GM18870 (cell line): ENCODE measurements around the gene ARHGEF4.

Experiments
- ATAC-seq: cut with Tn5 transposase; IDR thresholded peaks from one replicate; pipeline ENCODE4 v1.9.1; 2021; ENCODE audit warnings: moderate library complexity; ENCODE audit not compliant: unreplicated experiment

The ARHGEF4 gene

DNA sequence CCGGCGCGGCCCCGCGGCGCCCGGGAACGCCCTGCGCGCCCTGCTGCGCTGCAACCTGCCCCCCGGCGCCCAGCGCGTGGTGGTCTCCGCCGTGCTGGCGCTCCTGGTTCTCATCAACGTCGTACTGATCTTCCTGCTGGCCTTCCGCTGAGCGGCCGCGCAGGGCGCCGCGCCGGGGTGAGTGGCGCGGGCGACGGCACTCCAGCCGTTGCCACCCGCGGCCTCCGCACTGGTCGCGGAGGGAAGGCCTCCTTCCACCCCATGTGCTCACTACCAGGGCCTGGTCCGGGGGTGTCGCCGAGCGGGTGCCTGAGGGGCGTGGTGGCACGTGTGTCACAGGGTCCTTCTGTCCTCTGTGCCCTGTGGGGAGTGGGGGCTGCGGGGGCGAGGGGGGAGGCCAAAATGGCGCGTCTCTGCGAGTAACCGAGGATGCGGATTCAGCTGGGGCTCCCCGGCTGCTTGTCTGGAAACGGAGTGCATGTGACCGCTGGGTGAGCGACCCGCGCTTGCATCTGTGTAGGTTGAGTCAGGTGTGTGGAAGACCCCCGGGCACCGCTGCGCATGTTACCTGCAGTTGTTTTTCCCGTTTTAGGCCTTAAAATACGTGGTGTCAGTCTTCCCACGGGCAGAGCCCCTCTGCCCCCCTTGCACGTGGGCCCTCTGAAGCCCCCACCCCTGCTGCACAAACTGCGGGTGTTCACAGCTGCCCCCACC is 198.6 kb downstream of the ARHGEF4 start:
- ATAC-seq = no peak

DNA sequence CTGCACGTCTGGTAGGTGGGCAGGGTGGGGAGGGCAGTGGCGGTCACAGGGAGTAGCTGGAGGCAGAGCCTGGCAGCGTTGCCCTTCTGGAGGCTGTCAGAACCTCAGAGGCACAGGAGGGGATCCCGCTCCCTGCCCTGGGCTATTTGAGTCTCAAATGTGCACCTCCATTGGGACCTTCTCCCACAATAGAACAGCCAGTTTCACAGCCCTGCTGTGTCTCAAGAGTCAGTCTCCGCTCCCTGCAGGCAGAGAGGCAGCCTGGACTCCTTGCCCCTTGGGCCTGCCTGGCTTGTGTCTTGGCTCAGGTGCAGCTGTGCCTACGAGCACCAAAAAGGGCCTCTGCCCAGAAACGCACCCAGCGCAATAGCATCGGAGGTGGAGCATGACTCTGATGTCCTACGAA is 199.1 kb downstream of the ARHGEF4 start:
- ATAC-seq = no peak

DNA sequence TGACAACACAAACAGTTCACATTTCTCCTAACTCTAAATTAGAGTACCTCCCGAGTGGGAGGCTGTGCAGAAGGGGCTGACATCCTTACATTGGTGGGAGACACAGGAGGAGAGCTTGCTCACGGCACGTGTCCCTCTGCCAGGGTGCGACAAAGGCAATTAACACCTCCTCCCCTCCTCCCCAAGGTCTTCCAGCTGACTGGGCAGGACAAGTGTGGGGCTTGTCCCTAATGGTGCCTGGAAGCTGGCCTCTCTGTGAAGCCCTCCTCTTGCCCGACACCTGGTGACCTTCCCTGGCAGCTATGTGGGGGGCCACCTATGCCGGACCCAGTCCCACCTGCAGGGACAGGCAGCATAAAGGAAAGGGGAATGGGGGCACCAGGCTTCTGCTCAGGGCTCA is 199.6 kb downstream of the ARHGEF4 start:
- ATAC-seq = no peak

DNA sequence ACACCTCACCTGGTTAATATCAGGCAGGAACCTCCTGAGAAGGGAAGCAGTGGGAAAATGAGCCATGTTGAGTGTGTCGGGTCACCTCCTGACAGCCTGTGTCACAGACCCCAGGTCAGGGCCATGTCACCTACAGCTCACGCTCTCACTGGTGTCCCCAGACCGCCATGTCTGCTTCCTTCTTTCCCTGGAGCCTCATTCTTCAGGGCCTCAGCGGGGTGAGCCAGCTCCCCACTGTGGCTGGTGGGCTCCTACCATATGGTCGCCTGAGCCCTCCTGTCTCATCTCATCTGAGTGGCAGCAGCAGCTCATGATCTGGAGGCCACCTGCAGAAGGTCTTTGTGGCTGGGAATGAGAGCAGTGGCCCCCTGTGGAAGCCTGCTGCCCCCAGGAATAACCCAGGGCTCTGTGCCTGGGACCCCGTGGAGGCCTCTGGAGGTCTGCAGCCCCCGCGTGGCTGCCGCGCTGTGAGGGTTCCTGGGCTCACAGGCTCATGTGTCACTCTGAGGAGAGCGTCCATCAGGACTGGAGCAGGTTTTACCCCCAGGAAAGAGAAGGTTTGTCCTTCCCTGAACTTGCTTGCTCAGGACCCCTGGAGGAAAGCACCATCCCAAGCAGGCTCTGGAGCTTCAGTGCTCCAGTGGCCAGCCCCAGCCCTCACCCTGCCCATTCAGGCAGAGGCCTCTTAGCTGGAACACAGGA is 200.1 kb downstream of the ARHGEF4 start:
- no peak for ATAC-seq

DNA sequence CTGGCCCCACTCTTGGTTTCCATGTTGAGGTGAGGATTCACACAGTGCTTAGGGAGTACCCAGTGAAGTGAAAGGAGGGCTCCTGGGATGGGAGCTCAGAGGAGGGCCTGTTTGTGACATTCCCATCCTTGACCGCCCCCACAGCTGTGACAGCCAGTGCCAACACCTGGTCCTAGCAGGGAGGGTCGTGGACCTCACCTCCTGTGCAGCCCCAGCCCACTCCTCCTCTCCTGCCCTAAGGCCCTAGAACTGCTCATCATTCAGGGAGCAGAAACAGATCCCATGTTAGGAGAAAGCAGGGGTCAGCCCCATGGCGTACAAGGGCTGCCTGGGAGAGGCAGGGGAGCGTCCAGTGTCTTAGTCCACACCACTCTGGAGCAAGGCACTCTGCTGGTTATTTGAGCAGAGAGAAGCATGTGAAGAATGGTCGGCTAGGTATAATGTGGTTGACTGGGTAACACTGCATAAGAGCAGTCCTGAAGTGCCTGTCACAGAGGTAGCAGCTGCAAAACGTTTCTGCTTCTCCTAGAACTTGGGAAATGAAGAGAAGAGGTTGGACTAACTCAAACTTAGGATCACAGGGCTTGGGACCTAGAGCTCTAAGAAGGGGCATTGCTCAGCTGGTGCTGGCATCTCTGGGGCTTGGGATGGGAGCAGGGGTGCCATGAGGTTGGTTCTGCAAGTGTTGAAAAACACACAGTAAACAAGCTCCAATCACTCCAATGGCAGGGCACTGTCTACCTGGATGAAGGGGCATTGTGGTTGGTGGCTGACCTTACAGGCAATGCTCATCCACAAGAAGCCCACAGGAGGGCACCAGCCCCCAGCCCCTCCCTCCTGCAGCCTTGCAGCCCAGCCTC is 200.9 kb downstream of the ARHGEF4 start:
- no peak for ATAC-seq

DNA sequence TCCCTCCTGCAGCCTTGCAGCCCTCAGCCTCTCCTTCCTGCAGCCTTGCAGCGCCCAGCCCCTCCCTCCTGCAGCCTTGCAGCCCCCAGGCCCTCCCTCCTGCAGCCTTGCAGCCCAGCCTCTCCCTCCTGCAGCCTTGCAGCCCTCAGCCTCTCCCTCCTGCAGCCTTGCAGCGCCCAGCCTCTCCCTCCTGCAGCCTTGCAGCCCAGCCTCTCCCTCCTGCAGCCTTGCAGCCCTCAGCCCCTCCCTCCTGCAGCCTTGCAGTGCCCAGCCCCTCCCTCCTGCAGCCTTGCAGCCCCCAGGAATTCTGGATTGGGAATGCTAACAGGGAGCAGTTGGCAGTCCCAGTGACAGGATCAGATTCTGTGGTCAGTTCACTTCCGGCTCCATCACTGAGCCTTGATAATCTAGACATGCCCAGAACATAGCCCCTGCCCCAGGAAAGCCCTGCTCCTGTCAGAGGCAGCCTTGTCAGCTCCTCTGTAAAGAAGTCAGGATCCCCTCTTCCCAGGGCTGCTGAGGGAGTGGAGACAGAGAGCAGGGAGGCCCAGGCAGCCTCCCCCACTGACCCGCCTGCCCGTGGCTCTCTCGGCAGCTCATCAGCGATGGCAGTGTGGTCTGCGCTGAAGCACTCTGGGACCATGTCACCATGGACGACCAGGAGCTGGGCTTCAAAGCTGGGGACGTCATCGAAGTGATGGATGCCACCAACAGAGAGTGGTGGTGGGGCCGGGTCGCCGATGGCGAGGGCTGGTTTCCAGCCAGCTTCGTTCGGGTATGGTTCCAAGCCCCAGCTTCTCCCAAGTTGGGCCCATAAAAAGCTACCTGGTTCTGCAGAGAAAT is 201.8 kb downstream of the ARHGEF4 start:
- no peak for ATAC-seq

DNA sequence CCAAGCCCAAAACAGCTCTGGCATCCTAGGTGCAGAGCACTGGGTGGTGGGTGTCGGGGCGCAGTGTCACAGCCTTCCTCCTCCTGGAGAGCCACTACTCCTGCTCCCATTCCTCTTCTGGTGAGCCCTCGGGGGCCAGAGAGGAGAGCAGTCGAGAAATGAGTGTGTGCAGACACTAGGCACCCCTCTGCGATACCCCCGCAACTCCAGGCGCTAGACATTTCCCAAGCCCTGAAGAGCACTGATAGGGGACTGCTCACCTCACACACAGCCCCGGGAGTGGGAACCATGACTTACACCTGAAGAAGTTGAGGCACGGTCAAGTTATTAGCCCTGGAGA is 202.4 kb downstream of the ARHGEF4 start:
- ATAC-seq = no peak

DNA sequence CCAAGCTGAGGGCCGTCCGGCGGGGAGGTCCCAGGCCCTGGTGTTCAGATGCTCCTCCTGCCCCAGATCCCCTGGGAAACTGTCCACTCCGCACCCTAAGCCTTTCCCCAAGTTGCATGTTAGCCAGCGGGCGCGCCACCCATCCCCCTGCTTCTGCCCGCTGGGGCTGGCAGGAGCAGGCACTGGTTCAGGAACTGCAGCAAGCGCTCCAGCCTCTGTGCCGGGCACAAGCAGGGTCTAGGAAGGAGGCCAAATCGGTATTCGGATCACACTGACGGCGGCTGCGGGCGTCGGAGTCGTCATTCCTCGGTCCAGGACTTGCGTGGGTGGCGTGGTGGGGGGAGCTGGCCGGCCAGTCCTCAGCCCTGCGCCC is 202.8 kb downstream of the ARHGEF4 start:
- ATAC-seq = no peak

DNA sequence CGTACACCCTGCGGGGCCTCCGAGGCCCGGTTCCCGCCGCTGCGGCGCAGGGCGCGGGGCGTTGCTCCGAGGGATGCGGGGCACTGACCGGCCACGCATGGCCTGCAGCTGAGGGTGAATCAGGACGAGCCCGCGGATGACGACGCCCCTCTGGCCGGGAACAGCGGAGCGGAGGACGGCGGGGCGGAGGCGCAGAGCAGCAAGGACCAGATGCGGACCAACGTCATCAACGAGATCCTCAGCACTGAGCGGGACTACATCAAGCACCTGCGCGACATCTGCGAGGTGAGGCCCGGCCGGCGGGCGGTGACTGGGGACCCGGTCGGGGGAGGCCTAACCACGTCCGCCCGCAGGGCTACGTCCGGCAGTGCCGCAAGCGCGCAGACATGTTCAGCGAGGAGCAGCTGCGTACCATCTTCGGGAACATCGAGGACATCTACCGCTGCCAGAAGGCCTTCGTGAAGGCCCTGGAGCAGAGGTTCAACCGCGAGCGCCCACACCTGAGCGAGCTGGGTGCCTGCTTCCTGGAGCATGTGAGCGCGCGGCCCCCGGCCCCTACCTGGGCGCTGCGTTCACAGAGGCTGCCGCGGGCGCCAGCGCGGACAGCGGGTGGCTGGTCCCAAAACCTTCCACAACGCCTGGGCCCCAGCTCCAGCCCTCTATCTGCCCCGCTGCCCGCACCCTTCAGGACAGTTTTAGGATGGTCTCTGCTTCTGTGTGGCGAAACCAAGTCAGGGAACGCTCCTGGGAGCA is 203.4 kb downstream of the ARHGEF4 start:
- no peak for ATAC-seq

DNA sequence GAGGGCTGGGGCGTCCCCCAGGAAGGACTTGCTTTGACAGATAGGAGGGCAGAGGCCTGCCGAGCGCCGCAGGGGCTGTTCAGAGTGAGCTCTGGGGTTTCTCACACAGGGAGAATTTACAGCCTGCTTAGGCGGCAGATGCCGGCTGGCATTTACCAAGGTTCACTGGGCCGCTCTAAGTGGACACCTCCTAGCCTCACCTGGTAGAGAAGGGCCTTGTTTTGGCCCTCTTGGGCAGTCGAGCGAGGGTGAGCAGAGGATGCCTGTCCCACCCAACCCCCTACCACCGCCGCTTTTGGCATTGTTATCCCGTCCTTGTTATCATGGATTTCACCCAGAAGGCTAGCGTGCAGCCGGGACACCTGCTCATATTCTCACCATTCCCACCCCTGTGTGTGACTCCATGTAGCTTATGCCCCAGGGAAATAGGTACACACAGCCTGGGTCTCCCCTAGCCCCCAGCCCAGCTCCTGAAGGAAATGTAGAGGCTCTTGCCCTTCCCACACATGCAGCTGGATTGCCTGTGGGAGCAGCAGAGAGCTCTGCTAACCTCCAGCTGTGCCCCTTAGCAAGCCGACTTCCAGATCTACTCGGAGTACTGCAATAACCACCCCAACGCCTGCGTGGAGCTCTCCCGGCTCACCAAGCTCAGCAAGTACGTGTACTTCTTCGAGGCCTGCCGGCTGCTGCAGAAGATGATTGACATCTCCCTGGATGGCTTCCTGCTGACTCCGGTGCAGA is 204.1 kb downstream of the ARHGEF4 start:
- no peak for ATAC-seq

DNA sequence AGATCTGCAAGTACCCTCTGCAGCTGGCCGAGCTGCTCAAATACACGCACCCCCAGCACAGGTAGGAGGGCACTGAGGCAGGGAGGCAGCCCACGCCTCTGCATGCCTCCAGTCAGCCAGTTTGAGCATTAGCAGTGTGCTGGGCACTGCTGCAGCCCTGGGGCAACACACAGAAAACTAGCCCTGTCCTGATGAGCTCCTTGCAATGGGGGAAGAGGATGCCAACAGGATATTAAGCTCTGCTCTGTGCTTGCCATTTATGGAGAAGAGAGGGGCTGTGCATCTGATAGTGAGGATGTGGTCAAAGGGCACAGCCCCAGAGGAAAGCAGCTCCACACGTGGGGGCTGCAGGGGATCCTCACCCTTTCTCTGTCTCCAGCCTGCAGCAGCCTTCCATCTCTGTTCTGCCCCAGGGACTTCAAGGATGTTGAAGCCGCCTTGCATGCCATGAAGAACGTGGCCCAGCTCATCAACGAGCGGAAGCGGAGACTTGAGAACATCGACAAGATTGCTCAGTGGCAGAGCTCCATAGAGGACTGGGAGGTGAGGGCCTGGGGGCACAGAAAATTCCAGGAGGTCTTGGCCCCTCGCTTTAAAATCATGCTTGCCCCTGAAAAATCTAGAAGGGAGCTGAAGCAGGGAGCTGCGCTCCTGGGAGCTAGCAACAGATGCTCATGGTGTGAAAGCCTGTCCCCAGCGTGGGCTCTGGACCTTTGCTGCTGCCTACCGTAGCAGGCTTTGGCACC is 204.9 kb downstream of the ARHGEF4 start:
- ATAC-seq = no peak

DNA sequence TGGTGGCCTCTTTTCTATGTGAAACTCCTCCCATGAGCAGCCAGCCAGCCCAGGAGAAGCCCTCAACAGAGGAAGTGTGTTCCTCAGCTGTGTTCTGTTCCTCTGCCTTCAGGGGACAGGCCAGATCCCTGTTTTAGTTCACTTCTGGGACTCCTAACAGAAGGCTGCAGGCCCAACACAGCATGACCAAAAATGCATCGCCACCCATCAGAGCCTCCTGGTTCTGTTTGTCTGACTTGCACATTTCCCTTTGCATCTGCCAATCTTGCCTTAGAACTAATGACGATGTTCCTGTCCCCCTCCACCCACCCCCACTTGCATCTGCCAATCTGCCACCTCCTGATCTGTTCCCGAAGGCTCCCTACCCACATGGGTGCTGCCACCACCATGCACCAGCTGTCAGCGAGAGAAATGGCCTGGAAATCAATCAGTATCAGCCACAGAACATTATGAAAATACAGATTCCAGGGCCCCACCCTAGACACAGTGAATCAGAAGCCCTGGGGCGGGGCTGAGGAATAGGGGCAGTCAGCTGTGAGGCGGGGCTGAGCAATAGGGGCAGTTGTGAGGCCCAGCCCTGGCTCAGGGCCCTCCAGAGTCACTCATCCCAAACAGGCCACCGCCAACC is 205.5 kb downstream of the ARHGEF4 start:
- no peak for ATAC-seq

DNA sequence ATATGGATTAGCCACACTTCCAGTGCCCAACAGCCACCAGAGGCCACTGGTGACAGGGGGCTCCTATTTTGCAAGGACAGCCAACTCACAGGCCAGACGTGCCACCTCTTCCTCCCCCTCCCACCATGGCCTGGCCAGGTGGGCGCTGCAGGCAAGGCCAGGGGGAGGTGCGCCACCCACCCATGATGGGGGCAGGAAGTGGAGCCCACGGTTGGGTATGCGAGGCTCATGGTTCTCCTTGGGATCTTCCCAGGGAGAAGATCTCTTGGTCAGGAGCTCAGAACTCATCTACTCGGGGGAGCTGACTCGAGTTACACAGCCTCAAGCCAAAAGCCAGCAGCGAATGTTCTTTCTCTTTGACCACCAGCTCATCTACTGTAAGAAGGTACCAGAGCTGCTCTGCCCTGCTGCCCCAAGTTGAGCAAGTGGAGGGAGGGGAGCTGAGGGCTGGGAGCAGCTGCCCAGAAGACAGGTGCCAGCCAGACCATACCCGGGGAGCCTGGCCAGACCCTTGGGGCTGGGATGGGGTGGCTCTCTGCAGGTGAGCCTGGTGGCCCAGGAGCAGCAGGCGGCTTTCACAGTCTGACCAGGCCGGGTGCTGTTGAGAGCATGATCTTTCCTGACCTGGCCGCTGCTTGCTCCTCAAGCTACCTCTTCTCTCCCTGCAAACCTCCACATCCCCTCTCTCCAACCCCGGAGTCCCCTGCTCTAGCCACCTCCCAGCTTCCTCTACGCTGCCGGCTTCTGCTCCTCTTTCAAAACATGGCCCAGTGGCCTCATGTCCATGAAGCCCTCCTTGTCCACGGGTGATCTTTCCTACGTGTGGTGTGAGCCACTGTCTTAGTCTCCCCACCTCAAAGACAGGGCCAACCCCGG is 206.7 kb downstream of the ARHGEF4 start:
- ATAC-seq = no peak

DNA sequence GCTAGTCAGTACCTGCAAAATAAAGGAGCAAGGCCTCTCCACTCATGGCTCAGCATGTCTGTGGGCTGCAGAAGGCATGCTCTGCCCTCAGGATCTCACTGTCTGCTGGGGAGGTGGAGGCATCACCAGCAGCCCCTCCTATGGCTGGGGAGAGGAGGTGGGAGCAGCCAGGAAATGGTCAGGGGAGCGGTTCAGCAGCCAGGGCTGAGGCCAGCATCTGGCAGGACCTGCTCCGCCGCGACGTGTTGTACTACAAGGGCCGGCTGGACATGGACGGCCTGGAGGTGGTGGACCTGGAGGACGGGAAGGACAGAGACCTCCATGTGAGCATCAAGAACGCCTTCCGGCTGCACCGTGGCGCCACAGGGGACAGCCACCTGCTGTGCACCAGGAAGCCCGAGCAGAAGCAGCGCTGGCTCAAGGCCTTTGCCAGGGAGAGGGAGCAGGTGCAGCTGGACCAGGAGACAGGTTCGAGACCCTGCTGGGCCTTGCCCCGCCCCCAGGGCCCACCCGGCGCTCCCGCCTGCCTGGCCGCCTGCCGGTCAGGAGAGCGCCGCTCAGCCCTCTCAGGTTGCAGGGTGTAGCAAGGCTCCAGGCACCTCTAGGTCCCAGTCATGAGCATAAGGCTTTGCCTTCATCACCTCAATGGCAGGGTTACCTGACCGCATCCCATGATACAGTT is 207.5 kb downstream of the ARHGEF4 start:
- no peak for ATAC-seq

DNA sequence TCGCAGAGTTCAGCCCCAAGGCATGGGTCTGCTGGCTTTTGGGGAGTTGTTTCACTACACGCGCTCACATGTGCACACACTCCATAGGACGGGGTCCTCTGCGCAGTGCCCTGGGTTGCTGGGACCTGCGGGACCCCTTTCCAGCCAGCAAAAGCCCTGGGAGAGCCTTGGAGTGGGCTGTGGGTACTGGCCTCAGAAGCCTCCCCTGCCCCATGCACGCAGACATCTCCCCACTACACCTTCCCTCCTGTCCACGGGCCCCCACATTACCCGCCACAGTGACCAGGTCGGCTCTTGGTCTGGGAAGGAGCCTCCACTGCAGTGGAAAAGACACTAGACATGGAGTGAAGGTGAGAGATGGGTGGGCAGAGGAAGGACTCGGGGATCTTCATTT is 208.0 kb downstream of the ARHGEF4 start:
- no peak for ATAC-seq

DNA sequence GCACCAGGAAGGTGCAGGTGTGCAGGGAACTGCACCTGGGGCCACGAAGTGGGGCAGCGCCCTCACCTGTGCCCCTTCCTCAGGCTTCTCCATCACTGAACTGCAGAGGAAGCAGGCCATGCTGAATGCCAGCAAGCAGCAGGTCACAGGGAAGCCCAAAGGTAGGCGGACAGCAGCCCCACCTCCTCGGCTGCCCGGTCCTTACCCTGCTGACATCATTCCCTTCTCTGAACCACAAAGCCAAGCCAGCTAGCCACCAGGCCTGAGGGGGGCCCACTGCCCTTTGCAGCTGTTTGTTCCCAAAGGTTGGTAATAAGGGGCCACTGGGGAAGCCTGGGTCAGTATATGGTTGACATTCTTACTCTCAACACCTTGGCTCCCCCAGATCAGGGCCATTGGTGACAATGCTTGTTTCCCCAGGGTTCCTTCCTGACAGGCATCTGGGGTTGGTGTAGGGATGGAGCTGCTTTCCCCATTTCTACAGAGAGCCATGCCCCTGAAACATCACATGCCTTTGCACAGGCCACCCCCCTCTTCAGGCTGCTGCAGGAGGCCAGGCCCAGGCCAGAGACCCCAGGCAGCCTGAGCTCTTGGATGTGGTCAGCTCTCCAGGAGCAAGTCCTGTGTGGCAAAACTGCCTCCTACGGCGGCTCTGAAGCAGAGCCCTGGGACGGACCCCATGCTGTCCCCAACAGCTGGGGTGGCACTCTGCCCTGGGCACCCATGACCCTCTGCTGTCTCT is 208.7 kb downstream of the ARHGEF4 start:
- no peak for ATAC-seq
